SH-SY5Y (cell line): ENCODE measurements around the gene CXCR6.

ENCODE experiments used
- GATA2 ChIP-seq: IDR thresholded peaks from 2 replicates; pipeline ENCODE4 v1.6.1; 2011; ENCODE audit warnings: mild to moderate bottlenecking, low read depth, low read length
- GATA3 ChIP-seq: IDR thresholded peaks from 2 replicates; pipeline ENCODE4 v1.6.1; 2011; ENCODE audit warnings: low read depth, mild to moderate bottlenecking, low read length, moderate library complexity

DNA sequence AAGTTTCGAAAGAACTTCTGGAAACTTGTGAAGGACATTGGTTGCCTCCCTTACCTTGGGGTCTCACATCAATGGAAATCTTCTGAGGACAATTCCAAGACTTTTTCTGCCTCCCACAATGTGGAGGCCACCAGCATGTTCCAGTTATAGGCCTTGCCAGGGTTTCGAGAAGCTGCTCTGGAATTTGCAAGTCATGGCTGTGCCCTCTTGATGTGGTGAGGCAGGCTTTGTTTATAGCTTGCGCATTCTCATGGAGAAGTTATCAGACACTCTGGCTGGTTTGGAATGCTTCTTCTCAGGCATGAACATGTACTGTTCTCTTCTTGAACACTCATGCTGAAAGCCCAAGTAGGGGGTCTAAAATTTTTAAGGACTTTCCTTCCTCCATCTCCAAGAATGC lies 4.1 kb downstream of the CXCR6 start:
- TF ChIP-seq GATA2 (no peak), GATA3 (no peak)
